Gastrocnemius medialis (tissue), 4 donors: ENCODE results near the gene INPPL1. TPM values are rescaled to one million over a fixed set of nuclear protein-coding genes. Genes with fewer than 3 reads are reported as not detected.

ENCODE experiments used
- ATAC-seq, 2 donors: fragments of 150-250 bp; one replicate each; pipeline ENCODE4 v1.9.1; 2016
- DNase-seq, 2 donors: peaks; one replicate each; pipeline ENCODE4 v3.0.0-alpha.2; 2019
- H3K27ac ChIP-seq, 4 donors: fragments of 200-600 bp; sonication (generic); 1 replicate in 1 of 4; 2 replicates in 3 of 4; pipeline ENCODE4 v1.5.1; 2016 to 2018; ENCODE audit warnings: mild to moderate bottlenecking in 2 of 4, moderate library complexity in 1 of 4
- H3K27me3 ChIP-seq, 3 donors: fragments of 200-600 bp; sonication (generic) in 2 of 3; 1 replicate in 1 of 3; 2 replicates in 2 of 3; pipeline versions ENCODE4 v1.5.1 to v1.6.0; 2016 to 2019; ENCODE audit warnings: mild to moderate bottlenecking in 1 of 3, moderate library complexity in 1 of 3
- H3K36me3 ChIP-seq, 2 donors: fragments of 200-600 bp; sonication (generic) in 1 of 2; one replicate each; pipeline ENCODE4 v1.5.1; 2017 to 2018
- H3K4me1 ChIP-seq, 2 donors: fragments of 200-600 bp; sonication (generic) in 1 of 2; one replicate each; pipeline ENCODE4 v1.5.1; 2016 to 2017; ENCODE audit warnings: mild to moderate bottlenecking in 2 of 2
- H3K4me3 ChIP-seq, 4 donors: fragments of 200-600 bp; sonication (generic) in 3 of 4; 1 replicate in 1 of 4; 2 replicates in 3 of 4; pipeline ENCODE4 v1.5.1; 2016 to 2019; ENCODE audit warnings: mild to moderate bottlenecking in 2 of 4
- H3K9me3 ChIP-seq, 3 donors: fragments of 200-600 bp; sonication (generic) in 2 of 3; 1 replicate in 1 of 3; 2 replicates in 2 of 3; pipeline ENCODE4 v1.5.1; 2016 to 2019
- CTCF ChIP-seq, 5 experiments: fragments of 450-650 bp in 3 of 5; fragments of 200-600 bp in 2 of 5; sonication (generic) in 2 of 5; IDR thresholded peaks in 4 of 5; conservative IDR thresholded peaks in 1 of 5; 1 replicate in 4 of 5; 2 replicates in 1 of 5; pipeline ENCODE4 v1.5.1; 2016 to 2019; ENCODE audit warnings: antibody characterized with exemption in 5 of 5, mild to moderate bottlenecking in 3 of 5, moderate library complexity in 3 of 5
- POLR2A ChIP-seq, 2 donors: fragments of 450-650 bp; IDR thresholded peaks; one replicate each; pipeline ENCODE4 v1.6.1; 2017; ENCODE audit warnings: antibody characterized with exemption in 2 of 2, mild to moderate bottlenecking in 2 of 2, moderate library complexity in 2 of 2
- in situ Hi-C, 4 donors: fragments of 200-750 bp; cut with MboI; loops; one replicate each; pipeline versions ENCODE4 v1.15.0 to v1.8.0; 2017; ENCODE audit warnings: low sequenced_read_pairs in 4 of 4
- intact Hi-C: fragments of 100-400 bp; cut with DNase I; formaldehyde crosslinking; loops from one replicate; pipeline ENCODE4 v1.15.1; 2023; ENCODE audit warnings: low total_unique reads
- total RNA-seq, 4 donors: library from RNA; depleted of rRNA; stranded (reverse); fragments of >200 nt; gene quantifications; one replicate each; pipeline versions ENCODE4 v1.1.0 to v1.2.3, GENCODE V29; 2016

The INPPL1 gene
- total RNA-seq, 4 donors from 2014 or later = 75.6 to 112 (median 107) TPM

DNA sequence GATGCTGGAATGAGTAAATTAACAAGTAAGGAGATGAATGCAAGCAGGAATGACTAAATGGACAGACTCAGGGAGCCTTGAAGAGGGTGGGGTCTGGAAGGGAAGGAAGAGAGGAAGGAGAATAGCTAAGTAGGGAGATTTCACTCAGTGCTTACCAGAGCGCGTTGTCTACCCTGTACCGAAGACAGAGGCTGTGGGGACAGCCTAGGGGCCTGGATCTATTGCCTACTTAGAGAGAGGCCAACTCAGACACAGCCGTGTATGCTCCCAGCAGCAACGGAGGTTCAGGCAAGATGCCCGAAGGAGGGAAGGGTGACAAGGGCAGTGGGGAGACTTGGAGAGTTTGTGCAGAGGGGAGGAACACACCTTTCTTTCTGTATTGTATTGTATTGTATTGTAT lies 7.9 kb upstream of the INPPL1 start, which contains the start of gene FOLR2:
Gene FOLR2, plus strand, starts transcription at position 157 of the 400 bp plus-strand sequence. CDS start 1,791 bp downstream, outside the sequence.
- H3K36me3 ChIP-seq = no peaks in the 10 kb centered on the region
- ATAC-seq = no peak
- no peak within 1 kb of the TSS for H3K27ac ChIP-seq
- in situ Hi-C loops (no loop called here), intact Hi-C loops (no loop called here)
- no peak for DNase-seq
- peak within 1 kb of the TSS in 1 of 4 donors; percentile 14 for H3K4me3 ChIP-seq
- no peaks in the 10 kb centered on the region for H3K9me3 ChIP-seq
- TF ChIP-seq CTCF (IDR thresholded peaks at IDR 0.05 in 4 of 5, conservative IDR thresholded peaks at IDR 0.05 in 1 of 5) = no peak
- H3K4me1 ChIP-seq = no peaks in the 10 kb centered on the region
- peaks cover 0 to 4% (median 0%) of the 10 kb centered on the region in 3 donors for H3K27me3 ChIP-seq

DNA sequence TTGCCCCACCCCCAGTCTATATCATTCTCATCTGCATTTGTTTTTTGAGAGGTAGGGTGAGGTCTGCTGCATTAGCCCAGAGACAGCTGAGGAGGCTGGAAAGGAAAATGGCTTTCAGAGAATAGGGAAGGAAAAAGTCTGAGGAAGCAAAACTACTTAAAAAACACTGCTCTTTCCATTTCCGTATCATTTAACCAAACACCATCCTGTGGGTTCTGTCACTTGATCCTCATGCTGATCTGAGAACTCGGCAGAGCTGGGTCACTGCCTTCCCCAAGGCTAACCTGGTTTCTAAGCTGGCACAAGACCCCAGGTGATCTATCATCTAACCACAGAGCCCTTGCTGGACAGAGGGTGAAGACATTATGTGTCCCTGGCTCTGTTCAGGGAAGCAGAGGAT lies 6.7 kb upstream of the INPPL1 start:
- H3K36me3 ChIP-seq = no peaks in the 10 kb centered on the region
- peaks cover 8 to 11% of the 10 kb centered on the region in 2 donors for H3K4me1 ChIP-seq
- DNase-seq = no peak
- H3K27ac ChIP-seq = no peak overlapping the region
- ATAC-seq = no peak
- no peaks in the 10 kb centered on the region for H3K9me3 ChIP-seq
- peaks cover 0 to 4% (median 0%) of the 10 kb centered on the region in 3 donors for H3K27me3 ChIP-seq
- in situ Hi-C loops = no loop called here
- peak overlapping the region in 1 of 4 donors; percentile 4 for H3K4me3 ChIP-seq
- TF ChIP-seq CTCF (IDR thresholded peaks at IDR 0.05 in 4 of 5, conservative IDR thresholded peaks at IDR 0.05 in 1 of 5) (no peak), POLR2A (IDR thresholded peaks at IDR 0.05) (no peak)
- intact Hi-C loops = no loop called here

DNA sequence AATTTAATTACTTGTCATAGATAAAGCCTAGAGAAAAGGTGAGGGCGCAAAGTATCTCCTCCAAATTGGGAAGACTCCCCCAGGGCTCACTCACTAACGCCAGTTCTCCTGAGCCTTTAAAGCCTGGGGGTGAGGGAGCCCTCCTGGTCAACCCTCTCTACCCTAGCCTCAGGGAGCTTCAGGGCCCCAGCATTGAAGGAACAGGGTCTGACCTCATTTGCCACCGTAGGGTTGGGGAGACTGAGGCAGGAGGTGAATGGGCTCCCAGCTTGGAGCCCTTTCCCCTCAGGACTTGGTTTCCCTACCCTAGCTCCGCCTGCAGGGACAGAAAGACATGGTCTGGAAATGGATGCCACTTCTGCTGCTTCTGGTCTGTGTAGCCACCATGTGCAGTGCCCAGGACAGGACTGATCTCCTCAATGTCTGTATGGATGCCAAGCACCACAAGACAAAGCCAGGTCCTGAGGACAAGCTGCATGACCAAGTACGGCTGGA lies 6.3 kb upstream of the INPPL1 start:
- peaks cover 8 to 12% of the 10 kb centered on the region in 2 donors for H3K4me1 ChIP-seq
- in situ Hi-C loops = no loop called here
- H3K36me3 ChIP-seq = no peaks in the 10 kb centered on the region
- DNase-seq (no peak), ATAC-seq (no peak)
- H3K4me3 ChIP-seq = peak overlapping the region in 1 of 4 donors; percentile 4
- TF ChIP-seq POLR2A (IDR thresholded peaks at IDR 0.05) (no peak), CTCF (IDR thresholded peaks at IDR 0.05 in 4 of 5, conservative IDR thresholded peaks at IDR 0.05 in 1 of 5) (no peak)
- no peaks in the 10 kb centered on the region for H3K9me3 ChIP-seq
- H3K27me3 ChIP-seq = peaks cover 0 to 4% (median 0%) of the 10 kb centered on the region in 3 donors
- no peak overlapping the region for H3K27ac ChIP-seq
- intact Hi-C loops = no loop called here

DNA sequence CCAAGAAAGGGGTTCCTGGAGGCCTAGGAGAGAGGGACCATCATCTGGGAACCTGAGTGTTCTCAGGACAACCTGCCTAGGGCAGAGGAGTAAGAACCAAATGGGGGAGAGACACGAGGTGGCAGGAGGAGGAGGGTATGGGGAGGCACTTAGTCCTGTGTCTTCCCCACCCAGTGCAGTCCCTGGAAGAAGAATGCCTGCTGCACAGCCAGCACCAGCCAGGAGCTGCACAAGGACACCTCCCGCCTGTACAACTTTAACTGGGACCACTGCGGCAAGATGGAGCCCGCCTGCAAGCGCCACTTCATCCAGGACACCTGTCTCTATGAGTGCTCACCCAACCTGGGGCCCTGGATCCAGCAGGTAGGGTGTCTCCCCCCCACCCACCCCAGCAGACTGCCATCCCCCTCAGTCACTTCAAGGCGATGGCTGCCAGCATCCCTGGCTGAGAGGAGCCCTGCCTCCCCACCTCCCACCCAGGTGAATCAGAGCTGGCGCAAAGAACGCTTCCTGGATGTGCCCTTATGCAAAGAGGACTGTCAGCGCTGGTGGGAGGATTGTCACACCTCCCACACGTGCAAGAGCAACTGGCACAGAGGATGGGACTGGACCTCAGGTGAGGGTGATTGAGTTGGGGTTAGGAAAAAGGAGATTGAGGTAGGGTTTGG lies 3.7 kb upstream of the INPPL1 start:
- intact Hi-C loops (loop anchor here (5.0 kb wide), 1 partner anchor 211 kb away; the partner anchor contains the start of gene CLPB), in situ Hi-C loops (no loop called here)
- no peak for DNase-seq
- Histone ChIP-seq H3K4me3 (no peak overlapping the region), H3K4me1 (peaks cover 17 to 19% of the 10 kb centered on the region in 2 donors), H3K27me3 (no peaks in the 10 kb centered on the region), H3K27ac (no peak overlapping the region), H3K36me3 (no peaks in the 10 kb centered on the region), H3K9me3 (no peaks in the 10 kb centered on the region)
- TF ChIP-seq CTCF (IDR thresholded peaks at IDR 0.05 in 4 of 5, conservative IDR thresholded peaks at IDR 0.05 in 1 of 5) (no peak), POLR2A (IDR thresholded peaks at IDR 0.05) (no peak)
- no peak for ATAC-seq
